Prostate gland (tissue), 2 donors: ENCODE data around the gene DPM2.

Experiments used
- POLR2A ChIP-seq: fragments of 450-650 bp; IDR thresholded peaks from one replicate; pipeline ENCODE4 v1.6.1; 2016; ENCODE audit warnings: antibody characterized with exemption, mild to moderate bottlenecking
- POLR2AphosphoS5 ChIP-seq: sonication (generic); formaldehyde crosslinking; IDR thresholded peaks from one replicate; pipeline ENCODE4 v1.6.1; 2017; ENCODE audit warnings: antibody characterized with exemption
- TF ChIP-seq, protein P1 (sequence below), 4 experiments: fragments of 200-600 bp in 2 of 4; fragments of 450-650 bp in 2 of 4; sonication (generic) in 2 of 4; IDR thresholded peaks; 1 replicate in 3 of 4; 2 replicates in 1 of 4; pipeline ENCODE4 v1.5.1; 2016 to 2019; ENCODE audit warnings: antibody characterized with exemption in 4 of 4, mild to moderate bottlenecking in 2 of 4, moderate library complexity in 2 of 4

- TF ChIP-seq, protein P1, sequence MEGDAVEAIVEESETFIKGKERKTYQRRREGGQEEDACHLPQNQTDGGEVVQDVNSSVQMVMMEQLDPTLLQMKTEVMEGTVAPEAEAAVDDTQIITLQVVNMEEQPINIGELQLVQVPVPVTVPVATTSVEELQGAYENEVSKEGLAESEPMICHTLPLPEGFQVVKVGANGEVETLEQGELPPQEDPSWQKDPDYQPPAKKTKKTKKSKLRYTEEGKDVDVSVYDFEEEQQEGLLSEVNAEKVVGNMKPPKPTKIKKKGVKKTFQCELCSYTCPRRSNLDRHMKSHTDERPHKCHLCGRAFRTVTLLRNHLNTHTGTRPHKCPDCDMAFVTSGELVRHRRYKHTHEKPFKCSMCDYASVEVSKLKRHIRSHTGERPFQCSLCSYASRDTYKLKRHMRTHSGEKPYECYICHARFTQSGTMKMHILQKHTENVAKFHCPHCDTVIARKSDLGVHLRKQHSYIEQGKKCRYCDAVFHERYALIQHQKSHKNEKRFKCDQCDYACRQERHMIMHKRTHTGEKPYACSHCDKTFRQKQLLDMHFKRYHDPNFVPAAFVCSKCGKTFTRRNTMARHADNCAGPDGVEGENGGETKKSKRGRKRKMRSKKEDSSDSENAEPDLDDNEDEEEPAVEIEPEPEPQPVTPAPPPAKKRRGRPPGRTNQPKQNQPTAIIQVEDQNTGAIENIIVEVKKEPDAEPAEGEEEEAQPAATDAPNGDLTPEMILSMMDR (IDR thresholded peaks at IDR 0.05) = no peak
- TF ChIP-seq POLR2A (no peak), POLR2AphosphoS5 (no peak)
Observed at GRCh38 chr9:127947841-127948710, 10.4 kb upstream of the DPM2 start.
